Inflammatory macrophage (primary cell): ENCODE results near the gene TP53I13.
"Not testable (repeated sequence)": the region's sequence is repeated elsewhere in the genome, so short reads cannot be mapped to it uniquely, and the experiment has no call there.

ENCODE experiments used
- DNase-seq, 2 donors: peaks; one replicate each; pipeline ENCODE4 v3.0.0-alpha.2; 2020 to 2022
- total RNA-seq, 18 experiments: gene quantifications; one replicate each; lab custom pipeline; 2026; ENCODE audit warnings: mixed read lengths in 6 of 18, inconsistent platforms in 2 of 18; lab: John Stamatoyannopoulos, UW

Gene TP53I13
- 8.3 to 51.6 (median 23.3) reads per million in 18 experiments for total RNA-seq

GRCh38 chr17:29568331-29569244 lies at the start of gene TP53I13:
Gene TP53I13, plus strand, starts transcription at chr17:29568701. Its CDS starts 58 bp downstream, at chr17:29568759.
- peak; percentile 46 to 70 for DNase-seq

DNA sequence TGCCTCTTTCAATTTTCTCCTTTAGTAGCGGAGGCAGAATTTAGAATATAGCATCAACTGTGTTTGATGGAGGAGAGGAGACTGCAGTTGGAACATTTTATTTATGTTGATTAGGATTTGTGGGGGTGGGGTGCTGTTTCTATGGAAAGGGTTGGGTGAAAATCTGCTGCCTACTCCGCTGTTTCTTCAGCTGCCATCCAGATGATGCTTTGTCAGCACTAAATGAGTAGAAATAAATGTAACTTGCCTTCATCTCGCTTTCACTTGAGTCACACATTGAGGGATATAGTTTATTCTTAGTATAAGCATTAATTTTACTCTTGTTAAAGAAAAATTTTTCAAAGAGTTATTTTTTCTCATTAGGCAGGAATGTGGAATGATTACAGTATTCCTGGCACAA lies 43.8 kb upstream of the TP53I13 start:
- no peak for DNase-seq

GRCh38 chr17:29526322-29526721 lies 42.2 kb upstream of the TP53I13 start:
- DNase-seq, result no peak

- no peak for DNase-seq
Observed at GRCh38 chr17:29533976-29534375, 34.5 kb upstream of the TP53I13 start.

GRCh38 chr17:29544066-29544465 lies 24.4 kb upstream of the TP53I13 start:
- no peak for DNase-seq

GRCh38 chr17:29546085-29546484 lies 22.4 kb upstream of the TP53I13 start:
- DNase-seq, result no peak

DNA sequence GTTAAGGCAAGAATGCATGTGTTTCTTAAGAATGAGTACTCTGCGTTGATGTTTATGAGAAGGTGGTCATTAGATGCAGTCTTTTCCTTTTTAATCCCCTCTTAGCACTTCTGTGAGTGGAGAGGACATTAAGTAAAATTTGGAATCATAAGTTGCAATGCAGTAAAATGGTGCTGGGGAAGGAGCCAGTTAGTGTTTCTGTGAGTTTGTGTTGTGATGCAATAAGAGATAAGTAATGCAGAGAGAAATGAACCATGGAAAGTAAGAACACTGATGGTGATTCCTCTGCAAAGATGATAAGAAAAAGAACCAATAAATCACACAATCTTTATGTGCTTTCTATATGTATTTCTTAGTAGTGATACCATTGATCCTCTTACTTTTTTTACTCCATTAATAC lies 21.7 kb upstream of the TP53I13 start:
- DNase-seq, result no peak

DNA sequence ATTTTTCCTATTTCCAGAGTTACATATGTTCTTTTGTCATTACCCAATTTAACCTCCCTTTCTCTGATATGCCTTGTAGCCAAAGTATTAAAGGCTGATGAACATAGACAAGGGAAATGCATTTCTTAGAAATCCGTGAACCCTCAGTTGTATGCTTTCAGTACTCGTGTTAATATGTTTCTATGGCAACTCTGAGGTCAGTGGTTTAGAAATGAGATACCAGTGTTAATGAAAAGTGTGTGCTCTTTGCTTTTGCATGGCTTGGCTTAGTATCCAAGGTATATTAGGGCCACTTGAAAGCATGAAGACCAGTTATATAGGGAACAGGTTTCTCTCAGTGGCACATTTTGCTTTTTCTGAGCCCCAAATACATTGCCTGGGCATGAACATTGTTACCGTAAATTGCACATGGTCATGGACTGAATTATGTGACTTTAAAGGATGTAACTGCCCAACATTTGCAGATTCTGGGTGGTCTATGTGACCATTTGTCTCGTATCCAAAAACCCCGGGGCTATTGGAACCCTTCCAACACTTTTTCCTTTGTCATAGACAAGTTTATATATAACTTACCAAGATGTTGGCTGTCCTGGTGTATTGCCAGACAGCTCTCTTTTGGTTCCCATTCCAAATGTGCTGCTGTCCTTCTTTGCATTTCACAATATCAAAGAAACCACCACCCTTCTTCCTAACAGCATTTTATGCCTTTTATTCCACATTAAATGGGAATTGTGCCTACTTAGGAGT lies 19.2 kb upstream of the TP53I13 start:
- DNase-seq, result no peak

GRCh38 chr17:29555840-29556239 lies 12.7 kb upstream of the TP53I13 start:
- no peak for DNase-seq

GRCh38 chr17:29557085-29557738 lies 11.3 kb upstream of the TP53I13 start:
- no peak for DNase-seq

- DNase-seq, result no peak
Observed at GRCh38 chr17:29557739-29558116, 10.8 kb upstream of the TP53I13 start.

- DNase-seq, result not testable (repeated sequence)
Observed at GRCh38 chr17:29558139-29558538, 10.4 kb upstream of the TP53I13 start.

DNA sequence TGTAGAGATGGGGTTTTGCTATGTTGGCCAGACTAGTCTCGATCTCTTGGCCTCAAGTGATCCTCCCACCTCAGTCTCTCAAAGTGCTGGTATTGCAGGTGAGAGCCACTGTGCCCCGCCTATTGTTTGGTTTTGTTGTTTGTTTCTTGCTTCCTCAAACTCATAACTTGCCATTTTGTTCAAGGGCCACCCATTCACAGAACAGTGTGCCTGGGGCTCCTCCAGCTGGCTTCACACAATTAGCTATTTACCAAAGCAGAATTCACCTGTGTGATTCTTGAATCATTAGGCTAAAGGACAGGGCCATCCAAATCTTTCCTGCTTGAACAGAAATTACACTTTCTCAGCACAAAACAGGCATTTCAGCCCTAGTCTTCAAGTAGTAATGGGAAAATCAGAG lies 8.9 kb upstream of the TP53I13 start:
- no peak for DNase-seq

DNA sequence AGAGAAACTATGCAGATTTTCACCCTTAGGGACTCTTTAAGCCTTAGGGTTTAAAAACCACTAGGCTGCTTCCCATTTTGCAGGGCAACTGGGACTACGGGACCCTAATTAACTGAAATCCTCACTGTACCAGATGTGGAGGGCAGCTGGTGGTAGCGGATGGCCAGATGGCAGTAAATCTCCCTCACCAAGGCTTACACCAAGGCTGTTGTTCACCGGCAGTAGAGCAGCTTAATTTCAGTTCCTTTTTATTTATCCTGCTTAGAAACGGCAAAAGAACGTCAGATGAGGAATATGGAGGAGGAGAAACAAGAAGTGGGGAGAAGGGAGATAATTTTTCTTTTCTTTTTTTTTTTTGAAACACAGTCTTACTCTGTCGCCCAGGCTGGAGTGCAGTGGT lies 8.2 kb upstream of the TP53I13 start:
- DNase-seq, result peak; percentile 59 to 68

DNA sequence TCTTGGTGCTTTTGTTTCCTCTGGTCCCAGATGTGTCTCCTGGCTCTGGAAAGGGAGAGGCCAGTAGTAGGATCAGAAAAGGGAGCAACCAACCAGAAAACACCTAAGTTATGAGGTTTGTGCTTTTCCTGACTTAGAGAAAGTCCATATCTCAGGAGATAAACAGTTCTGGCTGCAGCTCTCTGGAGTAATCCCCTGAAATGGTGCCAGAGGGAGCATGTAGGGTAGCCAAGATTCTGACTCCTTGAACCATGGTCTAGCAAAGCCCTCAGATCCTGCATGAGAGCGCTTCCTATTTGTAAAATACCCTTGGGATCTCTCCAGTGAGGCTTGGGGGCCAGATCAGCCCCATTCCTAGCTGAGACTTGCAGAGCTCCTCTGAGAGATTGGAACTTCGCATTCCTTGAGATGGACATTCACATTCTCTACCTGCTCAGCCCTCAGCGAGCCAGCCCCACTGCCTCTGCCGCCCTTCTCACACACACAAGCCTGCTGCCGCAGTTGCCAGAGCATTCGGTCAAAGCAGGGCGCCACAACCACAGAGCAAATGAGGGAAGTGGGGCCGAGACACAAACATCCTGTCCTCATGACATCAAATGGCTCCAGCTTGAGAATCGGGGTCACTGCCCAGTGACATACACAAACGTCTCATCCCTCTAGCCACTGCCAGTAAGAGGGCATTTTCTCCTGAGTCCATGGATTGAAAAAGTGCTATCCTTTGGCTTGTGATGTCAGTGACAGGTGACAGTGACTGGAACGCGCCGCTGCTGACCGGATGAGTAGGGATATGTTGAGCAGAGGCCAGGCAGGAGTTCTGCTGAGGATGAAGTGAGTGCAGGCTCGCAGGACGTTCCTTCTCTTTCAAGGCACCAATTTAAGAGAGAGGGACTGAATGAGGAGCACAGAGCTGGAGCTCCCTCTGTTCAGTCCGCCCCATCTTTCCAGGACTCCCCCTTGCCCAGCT lies 6.7 kb upstream of the TP53I13 start:
- peak; percentile 61 to 65 for DNase-seq

GRCh38 chr17:29562615-29563014 lies 5.9 kb upstream of the TP53I13 start:
- DNase-seq, result no peak

DNA sequence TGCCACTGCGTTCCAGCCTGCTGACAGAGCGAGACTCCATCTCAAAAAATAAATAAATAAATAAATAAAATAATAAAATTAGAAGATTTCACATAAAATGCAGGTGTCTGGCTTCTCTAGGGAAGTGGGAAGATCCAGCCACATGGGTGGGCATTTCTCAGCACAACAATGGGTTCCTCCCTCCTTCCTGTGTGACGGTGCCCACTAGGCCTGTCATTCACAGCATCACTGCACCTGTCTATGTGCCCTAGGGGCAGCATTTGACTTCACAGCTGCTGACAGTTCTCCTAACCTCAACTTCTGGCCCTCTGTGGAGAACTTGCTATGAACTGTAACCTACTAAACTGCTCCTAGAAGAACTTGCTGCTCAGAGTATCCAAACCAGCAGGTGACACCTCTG lies 4.7 kb upstream of the TP53I13 start:
- no peak for DNase-seq

- DNase-seq, result peak in 1 of 2 donors; percentile 34
Observed at GRCh38 chr17:29565643-29566472, 2.6 kb upstream of the TP53I13 start.

- DNase-seq, result peak; percentile 83 to 92
Observed at GRCh38 chr17:29566473-29567303, 1.8 kb upstream of the TP53I13 start, which contains the start of gene ABHD15. Gene ABHD15, minus strand, starts transcription at chr17:29567037. Its CDS starts 71 bp downstream, at chr17:29566966.

DNA sequence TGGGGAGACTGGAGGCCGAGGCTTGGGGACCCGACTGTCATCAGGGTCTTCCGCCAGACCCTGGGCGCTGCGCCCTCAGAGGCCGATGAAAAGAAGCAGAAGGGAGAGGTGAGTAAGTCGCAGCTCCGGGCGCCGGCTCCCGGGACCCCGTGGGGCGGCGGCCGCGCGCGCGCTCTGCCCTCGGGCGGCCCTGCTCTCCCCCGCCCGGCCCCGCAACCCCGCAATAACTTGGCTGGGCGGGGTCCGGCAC lies 1.3 kb upstream of the TP53I13 start:
- DNase-seq, result no peak
